Measurements from ENCODE around the gene MLLT6. TPM values are rescaled to one million over a fixed set of nuclear protein-coding genes. Genes with fewer than 3 reads are reported as not detected.

Gene MLLT6
- total RNA-seq, 1 experiment from 2014 or later, result 24.7 TPM

DNA sequence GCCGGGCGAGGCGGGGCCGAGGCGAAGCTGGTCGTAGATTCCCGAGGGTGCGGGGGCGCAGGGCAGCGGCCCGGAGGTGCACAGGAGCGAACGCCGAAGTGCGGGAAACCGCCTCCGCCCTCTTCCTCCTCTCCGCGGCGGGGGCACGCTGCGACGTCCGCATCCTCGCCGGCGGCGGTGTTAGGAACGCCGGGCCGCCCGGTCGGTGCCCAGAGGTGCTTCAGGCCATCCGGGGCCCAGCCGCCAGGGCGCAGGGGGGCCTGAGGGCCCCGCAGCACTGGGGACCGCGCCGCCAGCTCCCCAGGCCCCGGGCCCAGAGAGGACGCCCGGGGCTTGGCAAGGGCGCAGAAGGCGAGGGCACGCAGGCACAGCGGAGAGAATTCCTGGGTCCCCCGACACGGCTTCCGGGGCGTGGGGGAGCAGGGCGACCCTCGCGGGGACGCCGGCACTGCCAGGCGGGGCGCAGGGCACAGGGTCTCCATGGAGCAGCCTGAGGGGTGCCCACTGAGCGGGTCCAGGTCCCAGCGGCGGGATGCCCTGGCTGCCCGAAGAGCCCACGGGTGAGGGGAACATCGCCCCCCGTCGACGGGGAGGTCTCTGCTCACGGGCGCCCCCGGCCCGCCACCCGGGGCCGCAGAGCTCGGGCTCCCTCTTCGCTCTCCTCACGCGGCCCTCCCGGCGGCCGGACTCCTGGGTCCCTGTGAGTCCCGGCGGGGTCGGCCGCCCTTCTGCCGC lies 30.9 kb upstream of the MLLT6 start:
- Histone ChIP-seq H3F3A (ENCODE audit: low read length, unreplicated experiment) (no peaks in the 10 kb centered on the region), H3K4me3 (ENCODE audit: low read length) (peak overlapping the region; percentile 71), H3K27ac (ENCODE audit: low read length) (no peak overlapping the region), H4K20me1 (ENCODE audit: low read length) (no peaks in the 10 kb centered on the region), H3K9ac (ENCODE audit: low read length) (peak overlapping the region; percentile 62), H3K27me3 (ENCODE audit: low read length) (no peaks in the 10 kb centered on the region), H3K9me3 (ENCODE audit: low read length) (no peaks in the 10 kb centered on the region), H2AFZ (ENCODE audit: low read length) (peak overlapping the region; percentile 68), H3K4me1 (ENCODE audit: insufficient read depth, low read length) (peaks cover 12% of the 10 kb centered on the region; the same call in 1 of the 2 replicates), H3K4me2 (ENCODE audit: low read length) (peak overlapping the region; percentile 92), H3K9me2 (replicated peaks; ENCODE audit: low read length) (no peaks in the 10 kb centered on the region), H3K79me2 (ENCODE audit: low read length) (no peaks in the 10 kb centered on the region), H3K36me3 (ENCODE audit: low read depth, low read length) (no peaks in the 10 kb centered on the region)
- no TSS peak for BruUV-seq (replicated peaks)
- ATAC-seq (peak; percentile 14), DNase-seq (no peak)
- no peak for TF ChIP-seq EZH2 (IDR thresholded peaks at IDR 0.05; ENCODE audit: low read length, unreplicated experiment)
- no peak for TF ChIP-seq EZH2phosphoT487 (IDR thresholded peaks at IDR 0.05; ENCODE audit: borderline replicate concordance, low read length)
- TF ChIP-seq, protein P1, sequence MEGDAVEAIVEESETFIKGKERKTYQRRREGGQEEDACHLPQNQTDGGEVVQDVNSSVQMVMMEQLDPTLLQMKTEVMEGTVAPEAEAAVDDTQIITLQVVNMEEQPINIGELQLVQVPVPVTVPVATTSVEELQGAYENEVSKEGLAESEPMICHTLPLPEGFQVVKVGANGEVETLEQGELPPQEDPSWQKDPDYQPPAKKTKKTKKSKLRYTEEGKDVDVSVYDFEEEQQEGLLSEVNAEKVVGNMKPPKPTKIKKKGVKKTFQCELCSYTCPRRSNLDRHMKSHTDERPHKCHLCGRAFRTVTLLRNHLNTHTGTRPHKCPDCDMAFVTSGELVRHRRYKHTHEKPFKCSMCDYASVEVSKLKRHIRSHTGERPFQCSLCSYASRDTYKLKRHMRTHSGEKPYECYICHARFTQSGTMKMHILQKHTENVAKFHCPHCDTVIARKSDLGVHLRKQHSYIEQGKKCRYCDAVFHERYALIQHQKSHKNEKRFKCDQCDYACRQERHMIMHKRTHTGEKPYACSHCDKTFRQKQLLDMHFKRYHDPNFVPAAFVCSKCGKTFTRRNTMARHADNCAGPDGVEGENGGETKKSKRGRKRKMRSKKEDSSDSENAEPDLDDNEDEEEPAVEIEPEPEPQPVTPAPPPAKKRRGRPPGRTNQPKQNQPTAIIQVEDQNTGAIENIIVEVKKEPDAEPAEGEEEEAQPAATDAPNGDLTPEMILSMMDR (conservative IDR thresholded peaks at IDR 0.05; ENCODE audit: low read depth, low read length), result peak; percentile 28; the same call in 1 of the 2 replicates
- intact Hi-C loops (cut with micrococcal nuclease), result no loop called here
- ChIA-PET POLR2A (ENCODE audit: unreplicated experiment) (no interaction called here), CTCF (no interaction called here)

DNA sequence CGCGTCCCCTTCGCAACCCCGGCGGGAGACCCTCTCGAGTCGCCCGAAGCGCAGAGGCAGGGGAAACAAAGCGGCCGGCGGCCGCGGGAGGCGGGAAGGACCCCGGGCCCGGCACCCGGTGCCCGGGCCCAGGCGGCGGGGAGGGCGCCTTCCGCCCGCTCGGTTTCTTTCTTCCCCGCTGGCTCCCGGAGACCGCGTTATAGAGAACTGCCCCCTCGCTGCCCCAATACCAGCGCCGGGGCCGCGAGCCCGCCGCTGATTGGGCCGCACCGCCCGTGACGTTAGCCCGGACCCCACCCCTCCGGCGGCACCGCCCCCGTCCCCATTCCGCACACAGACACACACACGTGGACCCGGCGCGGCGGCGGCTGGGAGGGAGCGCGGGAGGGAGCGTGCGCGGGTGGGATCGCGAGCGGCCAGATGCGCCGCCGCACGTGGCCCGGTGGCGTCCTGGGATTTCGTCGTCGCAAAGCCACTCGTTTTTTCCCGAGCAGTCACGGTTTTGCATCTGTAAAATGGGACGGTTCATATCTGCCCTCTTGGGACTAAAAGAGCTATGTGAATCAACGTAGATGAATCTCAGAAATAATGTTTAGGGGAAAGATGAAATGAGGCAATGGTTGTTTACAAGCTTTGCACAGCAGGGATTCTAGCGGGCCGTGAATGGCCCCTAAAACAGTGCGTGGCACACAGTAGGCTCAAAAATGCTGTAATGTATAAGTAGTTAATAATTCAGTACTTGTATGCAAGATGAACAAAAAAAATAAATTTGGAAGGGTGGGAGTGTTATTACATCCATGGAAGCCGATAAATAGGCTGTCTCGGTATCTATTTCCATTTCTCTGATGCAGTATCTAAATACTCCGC lies 30.1 kb upstream of the MLLT6 start, which contains the start of gene EPOP:
Gene EPOP, minus strand, starts transcription at position 209 of the 867 bp plus-strand sequence. CDS start 462 bp downstream, outside the sequence.
- Histone ChIP-seq H2AFZ (ENCODE audit: low read length) (peak within 1 kb of the TSS; percentile 81), H3K36me3 (ENCODE audit: low read depth, low read length) (no peaks in the 10 kb centered on the region), H4K20me1 (ENCODE audit: low read length) (no peaks in the 10 kb centered on the region), H3K79me2 (ENCODE audit: low read length) (no peaks in the 10 kb centered on the region), H3K27me3 (ENCODE audit: low read length) (no peaks in the 10 kb centered on the region), H3K4me1 (ENCODE audit: insufficient read depth, low read length) (peaks cover 12% of the 10 kb centered on the region; the same call in 1 of the 2 replicates), H3K9me3 (ENCODE audit: low read length) (no peaks in the 10 kb centered on the region), H3F3A (ENCODE audit: low read length, unreplicated experiment) (no peaks in the 10 kb centered on the region), H3K4me3 (ENCODE audit: low read length) (peak within 1 kb of the TSS; percentile 71), H3K27ac (ENCODE audit: low read length) (no peak within 1 kb of the TSS), H3K9ac (ENCODE audit: low read length) (peak within 1 kb of the TSS; percentile 62), H3K4me2 (ENCODE audit: low read length) (peak within 1 kb of the TSS; percentile 92), H3K9me2 (replicated peaks; ENCODE audit: low read length) (no peaks in the 10 kb centered on the region)
- BruUV-seq (replicated peaks), result no TSS peak
- DNase-seq (peak; percentile 78), ATAC-seq (peak; percentile 90)
- CTCF ChIA-PET, result interaction anchor here (0.6 kb wide), 1 partner anchor 117 kb away, joined by 3 read pairs; no protein-coding TSS in a partner anchor
- TF ChIP-seq, protein P1 (conservative IDR thresholded peaks at IDR 0.05; ENCODE audit: low read depth, low read length), result no peak
- TF ChIP-seq EZH2 (IDR thresholded peaks at IDR 0.05; ENCODE audit: low read length, unreplicated experiment), result no peak
- TF ChIP-seq EZH2phosphoT487 (IDR thresholded peaks at IDR 0.05; ENCODE audit: borderline replicate concordance, low read length), result no peak
- POLR2A ChIA-PET (ENCODE audit: unreplicated experiment), result no interaction called here
- intact Hi-C loops (cut with micrococcal nuclease), result no loop called here
